DND-41 (cell line): ENCODE measurements around the gene FMOD.

Experiments
- ATAC-seq: fragments of 200-7000 bp; cut with Tn5 transposase; 3 replicates; pipeline ENCODE4 v1.9.1; 2021; ENCODE audit warnings: low read depth; ENCODE audit not compliant: insufficient read depth
- DNase-seq: peaks from one replicate; pipeline ENCODE4 v3.0.0-alpha.2; 2020
- H2AFZ ChIP-seq: 2 replicates; pipeline ENCODE4 v1.6.0; 2012; ENCODE audit warnings: low read depth, low read length
- H3K27ac ChIP-seq: 2 replicates; pipeline ENCODE4 v1.5.1; 2012; ENCODE audit warnings: low read length, inconsistent platforms
- H3K27me3 ChIP-seq: fragments of 200-600 bp; sonication (generic); 2 replicates; pipeline ENCODE4 v1.6.0; 2012; ENCODE audit warnings: low read length, mild to moderate bottlenecking, inconsistent platforms; ENCODE audit not compliant: insufficient read depth, poor library complexity
- H3K36me3 ChIP-seq: 2 replicates; pipeline ENCODE4 v1.5.1; 2012; ENCODE audit warnings: low read length, inconsistent platforms; ENCODE audit not compliant: insufficient read depth
- H3K4me1 ChIP-seq: 2 replicates; pipeline ENCODE4 v1.5.1; 2012; ENCODE audit warnings: mild to moderate bottlenecking, low read length; ENCODE audit not compliant: insufficient read depth
- H3K4me2 ChIP-seq: 2 replicates; pipeline ENCODE4 v1.6.0; 2012; ENCODE audit warnings: mild to moderate bottlenecking, moderate library complexity, low read length, inconsistent platforms; ENCODE audit not compliant: insufficient read depth
- H3K4me3 ChIP-seq, 2 experiments: fragments of 200-600 bp in 1 of 2; shearing (Covaris generic) in 1 of 2; 2 replicates each; pipeline ENCODE4 v1.5.1; 2012 to 2016; ENCODE audit warnings: inconsistent platforms in 2 of 2, low read length in 2 of 2, mild to moderate bottlenecking in 2 of 2, low read depth in 1 of 2, moderate library complexity in 1 of 2
- H3K79me2 ChIP-seq: 2 replicates; pipeline ENCODE4 v1.6.0; 2012; ENCODE audit warnings: low read length, inconsistent platforms; ENCODE audit not compliant: insufficient read depth
- H3K9ac ChIP-seq: 2 replicates; pipeline ENCODE4 v1.6.0; 2012; ENCODE audit warnings: low read depth, mild to moderate bottlenecking, inconsistent platforms, low read length, moderate library complexity
- H3K9me3 ChIP-seq: 2 replicates; pipeline ENCODE4 v1.5.1; 2012; ENCODE audit warnings: low read length, moderate library complexity, mild to moderate bottlenecking, inconsistent platforms; ENCODE audit not compliant: insufficient read depth, severe bottlenecking
- H4K20me1 ChIP-seq: 2 replicates; pipeline ENCODE4 v1.6.0; 2012; ENCODE audit warnings: low read length; ENCODE audit not compliant: insufficient read depth
- CTCF ChIP-seq: IDR thresholded peaks from 2 replicates; pipeline ENCODE4 v1.5.1; 2012; ENCODE audit warnings: borderline replicate concordance, low read length, moderate library complexity, mild to moderate bottlenecking; ENCODE audit not compliant: poor library complexity, severe bottlenecking; ENCODE audit errors: extremely low read depth
- EZH2 ChIP-seq: IDR thresholded peaks from 3 replicates; pipeline ENCODE4 v1.6.1; 2012; ENCODE audit warnings: borderline replicate concordance, low read depth, mild to moderate bottlenecking, moderate library complexity, low read length, inconsistent platforms; ENCODE audit not compliant: severe bottlenecking

FMOD gene

GRCh38 chr1:203354246-203354645 lies 3.3 kb upstream of the FMOD start:
- ATAC-seq (no peak), DNase-seq (no peak)
- no peaks in the 10 kb centered on the region for H4K20me1 ChIP-seq
- no peak overlapping the region for H3K9ac ChIP-seq
- H3K36me3 ChIP-seq: no peaks in the 10 kb centered on the region
- H3K4me2 ChIP-seq: no peak overlapping the region
- H3K4me1 ChIP-seq: no peaks in the 10 kb centered on the region
- H3K9me3 ChIP-seq: no peaks in the 10 kb centered on the region
- peaks cover 31% of the 10 kb centered on the region for H3K27me3 ChIP-seq
- no peak for TF ChIP-seq CTCF
- TF ChIP-seq EZH2: no peak
- no peaks in the 10 kb centered on the region for H3K79me2 ChIP-seq
- H2AFZ ChIP-seq: no peak overlapping the region
- H3K27ac ChIP-seq: no peak overlapping the region
- no peak overlapping the region for H3K4me3 ChIP-seq

DNA sequence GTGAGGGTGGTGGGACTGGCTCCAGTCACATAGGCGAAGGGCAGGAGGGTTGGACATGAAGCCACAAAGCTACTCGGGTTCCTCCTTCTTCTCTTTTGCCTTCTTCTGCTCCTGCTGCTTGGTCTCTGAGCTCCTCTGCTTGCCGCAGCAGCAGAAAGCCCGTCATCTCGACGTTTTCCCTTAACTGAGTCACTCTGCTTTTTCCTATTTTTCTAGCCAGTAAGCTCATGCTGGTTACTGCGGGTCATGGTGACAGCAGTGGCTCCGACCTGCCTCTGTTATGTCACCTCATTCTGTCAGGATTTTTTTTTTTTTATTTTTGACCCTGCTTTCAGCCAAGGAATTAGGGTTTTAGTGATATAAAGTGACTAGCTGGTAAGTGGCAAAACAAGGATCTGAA lies 2.6 kb upstream of the FMOD start:
- ATAC-seq (no peak), DNase-seq (no peak)
- peaks cover 25% of the 10 kb centered on the region for H3K27me3 ChIP-seq

GRCh38 chr1:203349773-203350524 lies 973 bp downstream of the FMOD start:
- no peak overlapping the region for H3K4me3 ChIP-seq
- H3K27me3 ChIP-seq: peaks cover 21% of the 10 kb centered on the region
- no peak overlapping the region for H3K4me2 ChIP-seq
- no peaks in the 10 kb centered on the region for H3K9me3 ChIP-seq
- H3K36me3 ChIP-seq: no peaks in the 10 kb centered on the region
- no peak overlapping the region for H3K9ac ChIP-seq
- no peaks in the 10 kb centered on the region for H3K79me2 ChIP-seq
- no peaks in the 10 kb centered on the region for H3K4me1 ChIP-seq
- DNase-seq (no peak), ATAC-seq (no peak)
- no peak overlapping the region for H3K27ac ChIP-seq
- H4K20me1 ChIP-seq: no peaks in the 10 kb centered on the region
- no peak overlapping the region for H2AFZ ChIP-seq
- TF ChIP-seq CTCF: no peak
- no peak for TF ChIP-seq EZH2

More for the DNA sequence above, 2.6 kb upstream of the FMOD start:
- Histone ChIP-seq H3K36me3 (no peaks in the 10 kb centered on the region), H3K9ac (no peak overlapping the region), H4K20me1 (no peaks in the 10 kb centered on the region), H3K4me2 (no peak overlapping the region), H3K9me3 (no peaks in the 10 kb centered on the region), H3K79me2 (no peaks in the 10 kb centered on the region), H3K27ac (no peak overlapping the region), H3K4me1 (no peaks in the 10 kb centered on the region), H3K4me3 (no peak overlapping the region), H2AFZ (no peak overlapping the region)
- TF ChIP-seq CTCF (no peak), EZH2 (no peak)
